IMR-90 (cell line): ENCODE results near the gene KCNMB1. TPM values are rescaled to one million over a fixed set of nuclear protein-coding genes. Genes with fewer than 3 reads are reported as not detected.

Source experiments
- ATAC-seq: fragments of 200-7000 bp; cut with Tn5 transposase; 2 replicates; pipeline ENCODE4 v1.9.1; 2020; ENCODE audit warnings: low read depth, mild to moderate bottlenecking, moderate library complexity
- BruUV-seq: library from RNA; stranded (reverse); fragments of 400-500 nt; replicated peaks from 2 replicates; lab custom pipeline; 2021; lab: Mats Ljungman, UMichigan
- CTCF ChIA-PET: fragments of 300-600 bp; formaldehyde crosslinking; extraction: SDS; loops from one replicate; lab custom pipeline; 2021; ENCODE audit warnings: antibody characterized with exemption; lab: Yijun Ruan, JAX
- POLR2A ChIA-PET: fragments of 300-600 bp; sonication (Branson Sonifier 250); formaldehyde crosslinking; loops from one replicate; lab custom pipeline; 2022; ENCODE audit warnings: antibody characterized with exemption; ENCODE audit not compliant: unreplicated experiment; lab: Charles Lee
- DNase-seq: peaks from one replicate; pipeline ENCODE4 v3.0.0; 2013
- H2AFZ ChIP-seq: replicated peaks from 2 replicates; pipeline ENCODE3; 2013; ENCODE audit warnings: low read length, mild to moderate bottlenecking; ENCODE audit not compliant: poor library complexity
- H2AK5ac ChIP-seq: 2 replicates; pipeline ENCODE4 v1.6.1; 2013; ENCODE audit warnings: low read depth, low read length, inconsistent platforms
- H2AK9ac ChIP-seq: replicated peaks from 2 replicates; pipeline ENCODE3; 2013; ENCODE audit warnings: mild to moderate bottlenecking, low read depth, low read length, moderate library complexity; ENCODE audit not compliant: poor library complexity
- H2BK120ac ChIP-seq: 2 replicates; pipeline ENCODE4 v1.6.1; 2013; ENCODE audit warnings: low read depth, low read length, inconsistent platforms
- H2BK15ac ChIP-seq: 3 replicates; pipeline ENCODE4 v1.6.1; 2013; ENCODE audit warnings: low read depth, low read length, inconsistent platforms
- H2BK20ac ChIP-seq: 2 replicates; pipeline ENCODE4 v1.6.1; 2013; ENCODE audit warnings: low read depth, mild to moderate bottlenecking, inconsistent platforms, low read length, moderate library complexity
- H2BK5ac ChIP-seq: 2 replicates; pipeline ENCODE4 v1.6.1; 2013; ENCODE audit warnings: mild to moderate bottlenecking, low read depth, low read length, inconsistent platforms; ENCODE audit not compliant: poor library complexity, severe bottlenecking
- H3K14ac ChIP-seq: replicated peaks from 2 replicates; pipeline ENCODE4 v1.6.1; 2013; ENCODE audit warnings: low read depth, low read length, inconsistent platforms
- H3K18ac ChIP-seq: 2 replicates; pipeline ENCODE4 v1.6.1; 2013; ENCODE audit warnings: low read depth, low read length, control low read depth
- H3K23ac ChIP-seq: 2 replicates; pipeline ENCODE4 v1.6.1; 2013; ENCODE audit warnings: low read depth, low read length, inconsistent platforms
- H3K27ac ChIP-seq: 2 replicates; pipeline ENCODE4 v1.5.1; 2013; ENCODE audit warnings: mild to moderate bottlenecking, control low read depth, low read length; ENCODE audit not compliant: insufficient read depth
- H3K27me3 ChIP-seq: 2 replicates; pipeline ENCODE4 v1.6.1; 2013; ENCODE audit warnings: low read length; ENCODE audit not compliant: control insufficient read depth, insufficient read depth
- H3K36me3 ChIP-seq: 2 replicates; pipeline ENCODE4 v1.6.1; 2013; ENCODE audit warnings: low read length, mixed read lengths; ENCODE audit not compliant: control insufficient read depth, insufficient read depth
- H3K4ac ChIP-seq: 2 replicates; pipeline ENCODE4 v1.6.1; 2013; ENCODE audit warnings: low read depth, low read length, inconsistent platforms
- H3K4me1 ChIP-seq: 2 replicates; pipeline ENCODE4 v1.6.1; 2013; ENCODE audit warnings: low read length, mixed read lengths; ENCODE audit not compliant: control insufficient read depth, insufficient read depth
- H3K4me2 ChIP-seq: 2 replicates; pipeline ENCODE4 v1.6.1; 2013; ENCODE audit warnings: low read depth, mild to moderate bottlenecking, control low read depth, low read length, moderate library complexity
- H3K4me3 ChIP-seq: 2 replicates; pipeline ENCODE4 v1.5.1; 2013; ENCODE audit warnings: low read depth, mild to moderate bottlenecking, control low read depth, low read length, moderate library complexity; ENCODE audit not compliant: insufficient read depth
- H3K56ac ChIP-seq: 2 replicates; pipeline ENCODE4 v1.6.1; 2013; ENCODE audit warnings: low read length, inconsistent platforms; ENCODE audit not compliant: insufficient read depth; ENCODE audit errors: extremely low read depth
- H3K79me1 ChIP-seq, 2 experiments: 2 replicates each; pipeline ENCODE4 v1.6.1; 2013; ENCODE audit warnings: low read length in 2 of 2, inconsistent platforms in 1 of 2, low read depth in 1 of 2
- H3K9ac ChIP-seq: 2 replicates; pipeline ENCODE4 v1.6.1; 2013; ENCODE audit warnings: low read depth, low read length, control low read depth
- H3K9me1 ChIP-seq: 2 replicates; pipeline ENCODE4 v1.6.1; 2013; ENCODE audit warnings: low read length, inconsistent platforms; ENCODE audit not compliant: insufficient read depth
- H3K9me3 ChIP-seq: 2 replicates; pipeline ENCODE4 v1.6.1; 2013; ENCODE audit warnings: low read length; ENCODE audit not compliant: control insufficient read depth, insufficient read depth
- H4K20me1 ChIP-seq: 2 replicates; pipeline ENCODE4 v1.6.1; 2013; ENCODE audit warnings: low read length, inconsistent platforms; ENCODE audit not compliant: insufficient read depth
- H4K5ac ChIP-seq: 2 replicates; pipeline ENCODE4 v1.6.1; 2013; ENCODE audit warnings: mild to moderate bottlenecking, low read depth, low read length, control low read depth
- H4K8ac ChIP-seq, 2 experiments: 2 replicates each; pipeline ENCODE4 v1.6.1; 2013; ENCODE audit warnings: low read depth in 2 of 2, low read length in 2 of 2, control low read depth in 1 of 2, inconsistent platforms in 1 of 2
- H4K91ac ChIP-seq: 2 replicates; pipeline ENCODE4 v1.6.1; 2013; ENCODE audit warnings: low read depth, low read length, inconsistent platforms; ENCODE audit not compliant: insufficient read depth
- BHLHE40 ChIP-seq: fragments of 150-350 bp; IDR thresholded peaks from 2 replicates; pipeline ENCODE4 v1.6.1; 2016; ENCODE audit warnings: mild to moderate bottlenecking, low read depth, low read length
- CEBPB ChIP-seq: IDR thresholded peaks from 2 replicates; pipeline ENCODE4 v1.6.1; 2012; ENCODE audit warnings: low read depth, low read length, improper control_type of control experiment
- CHD1 ChIP-seq: IDR thresholded peaks from 2 replicates; pipeline ENCODE4 v1.6.1; 2012; ENCODE audit warnings: low read depth, low read length, improper control_type of control experiment
- CTCF ChIP-seq: conservative IDR thresholded peaks from 2 replicates; pipeline ENCODE4 v1.5.1; 2012; ENCODE audit warnings: mild to moderate bottlenecking, low read depth, low read length, improper control_type of control experiment
- ELK1 ChIP-seq: fragments of 150-350 bp; IDR thresholded peaks from 2 replicates; pipeline ENCODE4 v1.6.1; 2016; ENCODE audit warnings: low read depth, mild to moderate bottlenecking, low read length, moderate library complexity, borderline replicate concordance
- FOS ChIP-seq: fragments of 150-350 bp; IDR thresholded peaks from 2 replicates; pipeline ENCODE4 v1.6.1; 2016; ENCODE audit warnings: low read depth, low read length
- MAFK ChIP-seq: IDR thresholded peaks from 2 replicates; pipeline ENCODE4 v1.6.1; 2012; ENCODE audit warnings: low read depth, low read length, improper control_type of control experiment
- MAZ ChIP-seq: IDR thresholded peaks from 2 replicates; pipeline ENCODE4 v1.6.1; 2012; ENCODE audit warnings: low read depth, mild to moderate bottlenecking, low read length, improper control_type of control experiment, moderate library complexity, borderline replicate concordance
- MXI1 ChIP-seq: IDR thresholded peaks from 2 replicates; pipeline ENCODE4 v1.6.1; 2012; ENCODE audit warnings: low read depth, mild to moderate bottlenecking, low read length, moderate library complexity, borderline replicate concordance
- NFE2L2 ChIP-seq: fragments of 150-350 bp; IDR thresholded peaks from 2 replicates; pipeline ENCODE4 v1.6.1; 2016; ENCODE audit warnings: low read depth, mild to moderate bottlenecking, low read length
- POLR2A ChIP-seq: IDR thresholded peaks from 2 replicates; pipeline ENCODE4 v1.6.1; 2012; ENCODE audit warnings: mild to moderate bottlenecking, low read depth, low read length
- RAD21 ChIP-seq: IDR thresholded peaks from 2 replicates; pipeline ENCODE4 v1.6.1; 2012; ENCODE audit warnings: low read length, improper control_type of control experiment
- RCOR1 ChIP-seq: IDR thresholded peaks from 2 replicates; pipeline ENCODE4 v1.6.1; 2012; ENCODE audit warnings: mild to moderate bottlenecking, low read length, improper control_type of control experiment; ENCODE audit not compliant: insufficient replicate concordance
- RFX5 ChIP-seq: IDR thresholded peaks from 2 replicates; pipeline ENCODE4 v1.8.0; 2012; ENCODE audit warnings: low read depth, mild to moderate bottlenecking, low read length, moderate library complexity
- SMC3 ChIP-seq: fragments of 150-350 bp; IDR thresholded peaks from 2 replicates; pipeline ENCODE4 v1.6.1; 2016; ENCODE audit warnings: low read depth, mild to moderate bottlenecking, antibody characterized with exemption, low read length, moderate library complexity
- USF2 ChIP-seq: fragments of 150-350 bp; IDR thresholded peaks from 2 replicates; pipeline ENCODE4 v1.6.1; 2017; ENCODE audit warnings: mild to moderate bottlenecking, antibody characterized with exemption, low read length, low read depth
- WGBS, 2 experiments: methylation state at CpG; one replicate each; pipeline versions ENCODE4 v1.1.5 to v1.1.7; 2013; ENCODE audit warnings: missing lambda C conversion rate in 2 of 2; ENCODE audit not compliant: insufficient read length in 1 of 2; ENCODE audit errors: extremely low coverage in 2 of 2; 5-methylcytosine and 5-hydroxymethylcytosine counted together
- dilution Hi-C: fragments of 300-500 bp; cut with HindIII; formaldehyde crosslinking; loops from one replicate; pipeline ENCODE4 v1.14.3; 2018; ENCODE audit warnings: low sequenced_read_pairs; ENCODE audit not compliant: unreplicated experiment
- in situ Hi-C: fragments of 300-500 bp; cut with MboI; formaldehyde crosslinking; loops from 3 replicates; pipeline ENCODE4 v1.14.3; 2019; ENCODE audit warnings: low sequenced_read_pairs, inconsistent platforms, mixed read lengths
- intact Hi-C: fragments of 100-400 bp; cut with micrococcal nuclease; formaldehyde crosslinking; loops from 2 replicates; pipeline ENCODE4 v1.10.0; 2022
- polyA plus RNA-seq, 3 experiments: library from polyadenylated mRNA; depleted of rRNA; stranded (reverse); fragments of >200 nt; gene quantifications; 2 replicates each; pipeline ENCODE4 v1.2.3, GENCODE V29; 2012; ENCODE audit warnings: low replicate concordance in 1 of 3
- total RNA-seq: library from RNA; depleted of rRNA; stranded (reverse); fragments of >200 nt; gene quantifications from 2 replicates; pipeline ENCODE4 v1.2.3, GENCODE V29; 2012

KCNMB1 gene
- total and polyA plus RNA-seq, 2 of the 4 experiments (the other 2 are of a cell fraction): not detected

- Histone ChIP-seq H3K4ac (no peak overlapping the region), H3K4me2 (no peak overlapping the region), H4K5ac (no peak overlapping the region), H4K91ac (no peak overlapping the region), H2AK5ac (no peak overlapping the region), H3K14ac (no peak overlapping the region), H3K9me3 (no peaks in the 10 kb centered on the region), H3K27ac (no peak overlapping the region), H2AK9ac (no peak overlapping the region), H2BK5ac (no peak overlapping the region), H3K9me1 (no peaks in the 10 kb centered on the region), H2BK120ac (no peak overlapping the region), H4K8ac (no peak overlapping the region), H3K4me1 (no peaks in the 10 kb centered on the region), H2BK15ac (no peak overlapping the region), H2AFZ (no peak overlapping the region), H3K4me3 (no peak overlapping the region), H3K36me3 (no peaks in the 10 kb centered on the region), H3K23ac (no peak overlapping the region), H2BK20ac (no peak overlapping the region), H3K56ac (no peak overlapping the region), H3K9ac (no peak overlapping the region), H4K20me1 (no peaks in the 10 kb centered on the region), H3K79me1 (no peaks in the 10 kb centered on the region), H3K18ac (no peak overlapping the region), H3K27me3 (no peaks in the 10 kb centered on the region; the same call in none of the 2 replicates)
- CTCF ChIA-PET: no interaction called here
- POLR2A ChIA-PET: no interaction called here
- BruUV-seq: no TSS peak
- TF ChIP-seq CEBPB (no peak), ELK1 (no peak), MAFK (no peak), CTCF (no peak), RFX5 (no peak), NFE2L2 (no peak), CHD1 (no peak), RAD21 (no peak), USF2 (no peak), MAZ (no peak), MXI1 (no peak), SMC3 (no peak), RCOR1 (no peak), BHLHE40 (no peak), FOS (no peak), POLR2A (no peak)
- in situ Hi-C loops (no loop called here), dilution Hi-C loops (no loop called here), intact Hi-C loops (no loop called here)
- DNase-seq (no peak), ATAC-seq (no peak)
- WGBS, 2 experiments: 78% methylated on average over 2 of the region's 6 CpGs; no CpG with 5 or more reads in 1 of the 2 experiments
Measured at GRCh38 chr5:170393235-170393634, 4.1 kb upstream of the KCNMB1 start.
